Measurements from ENCODE around the gene LYPD6B. TPM values are rescaled to one million over a fixed set of nuclear protein-coding genes. Genes with fewer than 3 reads are reported as not detected.

LYPD6B gene
- total and polyA plus RNA-seq, 2 experiments from 2014 or later: 1.7 to 3.6 TPM

DNA sequence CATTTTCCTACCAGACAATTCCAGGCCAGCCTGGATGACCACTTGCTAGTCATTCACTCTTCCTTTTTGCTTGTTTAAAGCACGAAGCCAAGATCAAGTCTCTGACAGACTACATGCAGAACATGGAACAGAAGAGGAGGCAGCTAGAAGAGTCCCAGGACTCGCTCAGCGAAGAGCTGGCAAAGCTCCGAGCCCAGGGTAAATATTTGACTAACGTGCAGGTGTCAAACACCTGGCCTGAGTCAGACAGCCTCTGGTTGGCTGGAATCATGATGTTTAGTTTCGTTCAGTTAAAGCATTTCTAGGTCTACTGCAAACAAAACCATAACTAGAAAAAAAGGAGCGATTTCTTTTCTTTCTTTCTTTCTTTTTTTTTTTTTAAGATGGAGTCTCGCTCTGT lies 44.2 kb upstream of the LYPD6B start:
- H3K27ac Mint-ChIP-seq: no peak overlapping the region
- Histone ChIP-seq H3K4me1 (ENCODE audit: insufficient read depth) (peaks cover 9% of the 10 kb centered on the region), H3K79me2 (replicated peaks; ENCODE audit: insufficient read depth) (no peaks in the 10 kb centered on the region), H3K4me2 (no peak overlapping the region), H3K27ac (ENCODE audit: low read depth) (no peak overlapping the region), H3K9me2 (ENCODE audit: insufficient read depth) (0 out of 2 replicates have a peak, but pooled peaks cover 2% of the 10 kb centered on the region), H2AFZ (no peak overlapping the region), H3K4me3 (no peak overlapping the region), H3K36me3 (ENCODE audit: insufficient read depth) (0 out of 2 replicates have a peak, but pooled peaks cover 3% of the 10 kb centered on the region), H3K27me3 (ENCODE audit: insufficient read depth) (no peaks in the 10 kb centered on the region), H4K20me1 (replicated peaks; ENCODE audit: insufficient read depth) (no peaks in the 10 kb centered on the region; the same call in 1 of the 2 replicates), H3F3A (replicated peaks; ENCODE audit: low read depth) (no peaks in the 10 kb centered on the region)
- peaks cover 5% of the 10 kb centered on the region for H3K27me3 Mint-ChIP-seq (ENCODE audit: insufficient read depth, low read depth, poor library complexity)
- H3K4me3 Mint-ChIP-seq: no peak overlapping the region
- H3K9me3 Mint-ChIP-seq: no peaks in the 10 kb centered on the region
- DNase-seq (ENCODE audit: low spot score) (no peak), ATAC-seq (no peak)
- TF ChIP-seq CTCF (conservative IDR thresholded peaks at IDR 0.05; ENCODE audit: low read depth in 2 of 2) (no peak), ZNF331 (CRISPR knock-in tag; IDR thresholded peaks at IDR 0.05; ENCODE audit: low read depth) (no peak), JUNB (IDR thresholded peaks at IDR 0.05; ENCODE audit: unreplicated experiment) (no peak), ZNF462 (CRISPR knock-in tag; IDR thresholded peaks at IDR 0.05) (no peak), EZH2phosphoT487 (IDR thresholded peaks at IDR 0.05; ENCODE audit: unreplicated experiment) (no peak), NANOG (IDR thresholded peaks at IDR 0.05; ENCODE audit: borderline replicate concordance) (no peak), CREB1 (CRISPR knock-in tag; IDR thresholded peaks at IDR 0.05; ENCODE audit: low read depth) (no peak), ZNF114 (CRISPR knock-in tag; IDR thresholded peaks at IDR 0.05) (no peak)
- peaks cover 18% of the 10 kb centered on the region for H3K4me1 Mint-ChIP-seq
- H3K36me3 Mint-ChIP-seq (ENCODE audit: low read depth): peaks cover 39% of the 10 kb centered on the region
